ENCODE data around the gene CTIF.

CTIF gene

GRCh38 chr18:48835745-48836170 lies 296.9 kb downstream of the CTIF start:
- no peak for DNase-seq (ENCODE audit: low spot score)

GRCh38 chr18:48836231-48836805 lies 297.5 kb downstream of the CTIF start:
- DNase-seq (ENCODE audit: low spot score), result no peak

- DNase-seq (ENCODE audit: low spot score), result no peak
These were observed 298.2 kb downstream of the CTIF start for GRCh38 chr18:48836806-48837615.

- DNase-seq (ENCODE audit: low spot score), result no peak
These were observed 298.8 kb downstream of the CTIF start for GRCh38 chr18:48837676-48838075.

- no peak for DNase-seq (ENCODE audit: low spot score)
These were observed 299.4 kb downstream of the CTIF start for GRCh38 chr18:48838166-48838775.

- DNase-seq (ENCODE audit: low spot score), result peak; percentile 86
These were observed 300.3 kb downstream of the CTIF start for GRCh38 chr18:48838921-48839818.

- DNase-seq (ENCODE audit: low spot score), result no peak
These were observed 301.1 kb downstream of the CTIF start for GRCh38 chr18:48839819-48840490.

- DNase-seq (ENCODE audit: low spot score), result no peak
These were observed 301.7 kb downstream of the CTIF start for GRCh38 chr18:48840491-48840877.

- DNase-seq (ENCODE audit: low spot score), result peak; percentile 70
These were observed 302.8 kb downstream of the CTIF start for GRCh38 chr18:48841381-48842258.

GRCh38 chr18:48842259-48843061 lies 303.6 kb downstream of the CTIF start:
- DNase-seq (ENCODE audit: low spot score), result no peak

- no peak for DNase-seq (ENCODE audit: low spot score)
These were observed 304.3 kb downstream of the CTIF start for GRCh38 chr18:48843162-48843561.

- DNase-seq (ENCODE audit: low spot score), result no peak
These were observed 304.8 kb downstream of the CTIF start for GRCh38 chr18:48843596-48843995.

- no peak for DNase-seq (ENCODE audit: low spot score)
These were observed 305.4 kb downstream of the CTIF start for GRCh38 chr18:48844271-48844670.

- DNase-seq (ENCODE audit: low spot score), result no peak
These were observed 306.3 kb downstream of the CTIF start for GRCh38 chr18:48845174-48845573.

GRCh38 chr18:48846423-48846932 lies 307.6 kb downstream of the CTIF start:
- DNase-seq (ENCODE audit: low spot score), result no peak

- DNase-seq (ENCODE audit: low spot score), result no peak
These were observed 309.1 kb downstream of the CTIF start for GRCh38 chr18:48847807-48848486.

- DNase-seq (ENCODE audit: low spot score), result no peak
These were observed 309.9 kb downstream of the CTIF start for GRCh38 chr18:48848641-48849143.

- no peak for DNase-seq (ENCODE audit: low spot score)
These were observed 312.2 kb downstream of the CTIF start for GRCh38 chr18:48850822-48851598.

Data from AG08395 (cell line).